B cell (primary cell): ENCODE measurements around the gene NOL3. TPM values are rescaled to one million over a fixed set of nuclear protein-coding genes. Genes with fewer than 3 reads are reported as not detected.
A peak's percentile ranks its signal among the peaks of the same experiment; 100 is the strongest.

Experiments used
- ATAC-seq: fragments of 200-7000 bp; cut with Tn5 transposase; one replicate; pipeline ENCODE4 v1.10.0; 2021; ENCODE audit warnings: low read depth, mild to moderate bottlenecking, moderate number of reproducible peaks, moderate library complexity
- CTCF ChIA-PET: fragments of 350-600 bp; sonication (Branson Sonifier 250); formaldehyde crosslinking; loops from one replicate; lab custom pipeline; 2021; ENCODE audit warnings: antibody characterized with exemption, inconsistent platforms; lab: Charles Lee
- POLR2A ChIA-PET: fragments of 350-600 bp; sonication (Branson Sonifier 250); formaldehyde crosslinking; loops from one replicate; lab custom pipeline; 2021; ENCODE audit warnings: antibody characterized with exemption; lab: Charles Lee
- DNase-seq: peaks from one replicate; pipeline ENCODE4 v3.0.0; 2013
- H2AFZ ChIP-seq: 2 replicates; pipeline ENCODE4 v1.6.1; 2012; ENCODE audit warnings: mild to moderate bottlenecking, low read depth, low read length; ENCODE audit not compliant: insufficient read depth, poor library complexity, severe bottlenecking
- H3K27ac ChIP-seq, 2 donors: 1 replicate in 1 of 2; 2 replicates in 1 of 2; pipeline ENCODE4 v1.5.1; 2012 to 2013; ENCODE audit warnings: low read length in 2 of 2, mild to moderate bottlenecking in 2 of 2, moderate library complexity in 1 of 2
- H3K27me3 ChIP-seq, 4 experiments: fragments of 200-600 bp in 1 of 4; sonication (generic) in 1 of 4; replicated peaks in 1 of 4; 1 replicate in 2 of 4; 2 replicates in 2 of 4; pipeline versions ENCODE4 v1.6.1 to v1.7.0; 2013 to 2016; ENCODE audit warnings: low read length in 3 of 4, mild to moderate bottlenecking in 2 of 4, mixed read lengths in 1 of 4, moderate library complexity in 1 of 4; ENCODE audit not compliant: insufficient read depth in 4 of 4, control insufficient read depth in 3 of 4; ENCODE audit errors: control extremely low read depth in 1 of 4
- H3K36me3 ChIP-seq, 2 experiments: replicated peaks in 1 of 2; 1 replicate in 1 of 2; 2 replicates in 1 of 2; pipeline versions ENCODE4 v1.6.1 to v1.7.1; 2013; ENCODE audit warnings: low read length in 1 of 2; ENCODE audit not compliant: insufficient read depth in 2 of 2, control insufficient read depth in 1 of 2; ENCODE audit errors: control extremely low read depth in 1 of 2, extremely low read depth in 1 of 2
- H3K4me1 ChIP-seq, 2 donors: fragments of 200-600 bp in 1 of 2; sonication (generic) in 1 of 2; 1 replicate in 1 of 2; 2 replicates in 1 of 2; pipeline versions ENCODE4 v1.5.1 to v1.6.1; 2013 to 2017; ENCODE audit warnings: low read length in 2 of 2; ENCODE audit not compliant: control insufficient read depth in 2 of 2, insufficient read depth in 2 of 2
- H3K4me2 ChIP-seq: replicated peaks from 2 replicates; pipeline ENCODE3; 2012; ENCODE audit warnings: mild to moderate bottlenecking, low read depth, low read length; ENCODE audit not compliant: poor library complexity, severe bottlenecking
- H3K4me3 ChIP-seq, 5 experiments: fragments of 200-600 bp in 1 of 5; sonication (generic) in 1 of 5; 1 replicate in 3 of 5; 2 replicates in 2 of 5; pipeline versions ENCODE4 v1.5.1 to v1.7.0; 2011 to 2016; ENCODE audit warnings: low read length in 4 of 5, mild to moderate bottlenecking in 4 of 5, low read depth in 2 of 5, control low read depth in 1 of 5, moderate library complexity in 1 of 5; ENCODE audit not compliant: insufficient read depth in 1 of 5; ENCODE audit errors: control extremely low read depth in 1 of 5, extremely low read depth in 1 of 5
- H3K79me2 ChIP-seq: fragments of 200-600 bp; sonication (generic); one replicate; pipeline ENCODE4 v1.6.0; 2016; ENCODE audit warnings: low read length; ENCODE audit not compliant: control insufficient read depth, insufficient read depth
- H3K9ac ChIP-seq: fragments of 200-600 bp; sonication (generic); 2 replicates; pipeline ENCODE4 v1.6.1; 2017; ENCODE audit warnings: mild to moderate bottlenecking, low read length, moderate library complexity
- H3K9me3 ChIP-seq, 3 donors: one replicate each; pipeline versions ENCODE4 v1.6.1 to v1.7.1; 2013; ENCODE audit warnings: low read length in 2 of 3; ENCODE audit not compliant: control insufficient read depth in 2 of 3, insufficient read depth in 1 of 3; ENCODE audit errors: control extremely low read depth in 1 of 3
- H4K20me1 ChIP-seq: 2 replicates; pipeline ENCODE4 v1.6.0; 2012; ENCODE audit warnings: mild to moderate bottlenecking, low read length; ENCODE audit not compliant: insufficient read depth, control insufficient read depth, poor library complexity, severe bottlenecking
- H3K27ac Mint-ChIP-seq: one replicate; pipeline ENCODE4 v1.8.0; 2021; ENCODE audit warnings: mixed read lengths
- H3K27me3 Mint-ChIP-seq: one replicate; pipeline ENCODE4 v1.8.0; 2021; ENCODE audit warnings: mixed read lengths
- H3K4me1 Mint-ChIP-seq: one replicate; pipeline ENCODE4 v1.8.0; 2021; ENCODE audit warnings: mixed read lengths
- H3K4me3 Mint-ChIP-seq: one replicate; pipeline ENCODE4 v1.8.0; 2021; ENCODE audit warnings: mixed read lengths
- H3K9me3 Mint-ChIP-seq: one replicate; pipeline ENCODE4 v1.8.0; 2022; ENCODE audit warnings: mixed read lengths; ENCODE audit not compliant: insufficient read depth
- CTCF ChIP-seq: fragments of 200-600 bp; IDR thresholded peaks from one replicate; pipeline ENCODE4 v1.8.0; 2022; ENCODE audit warnings: antibody characterized with exemption, mild to moderate bottlenecking
- EZH2 ChIP-seq: IDR thresholded peaks from 2 replicates; pipeline ENCODE4 v1.6.1; 2012; ENCODE audit warnings: borderline replicate concordance, low read depth, mild to moderate bottlenecking, moderate library complexity, low read length; ENCODE audit not compliant: insufficient read depth, poor library complexity, severe bottlenecking
- WGBS: methylation state at CpG from one replicate; pipeline ENCODE4 v1.1.5; 2013; ENCODE audit warnings: missing lambda C conversion rate; ENCODE audit not compliant: insufficient coverage; 5-methylcytosine and 5-hydroxymethylcytosine counted together
- intact Hi-C: fragments of 100-400 bp; cut with micrococcal nuclease; formaldehyde crosslinking; loops from one replicate; pipeline ENCODE4 v1.10.0; 2022
- polyA plus RNA-seq: library from polyadenylated mRNA; depleted of rRNA; stranded (reverse); fragments of >200 nt; gene quantifications from 2 replicates; pipeline ENCODE4 v1.2.3, GENCODE V29; 2012
- total RNA-seq, 2 donors: library from RNA; stranded (reverse); fragments of 120-200 nt in 1 of 2; gene quantifications; 1 replicate in 1 of 2; 2 replicates in 1 of 2; pipeline versions ENCODE4 v1.2.3 to v1.2.4, GENCODE V29; 2013 to 2022

The NOL3 gene
- total and polyA plus RNA-seq, 2 donors (not counting 1 experiment from before 2014, with no cell fraction given): 0.60 to 0.96 TPM

DNA sequence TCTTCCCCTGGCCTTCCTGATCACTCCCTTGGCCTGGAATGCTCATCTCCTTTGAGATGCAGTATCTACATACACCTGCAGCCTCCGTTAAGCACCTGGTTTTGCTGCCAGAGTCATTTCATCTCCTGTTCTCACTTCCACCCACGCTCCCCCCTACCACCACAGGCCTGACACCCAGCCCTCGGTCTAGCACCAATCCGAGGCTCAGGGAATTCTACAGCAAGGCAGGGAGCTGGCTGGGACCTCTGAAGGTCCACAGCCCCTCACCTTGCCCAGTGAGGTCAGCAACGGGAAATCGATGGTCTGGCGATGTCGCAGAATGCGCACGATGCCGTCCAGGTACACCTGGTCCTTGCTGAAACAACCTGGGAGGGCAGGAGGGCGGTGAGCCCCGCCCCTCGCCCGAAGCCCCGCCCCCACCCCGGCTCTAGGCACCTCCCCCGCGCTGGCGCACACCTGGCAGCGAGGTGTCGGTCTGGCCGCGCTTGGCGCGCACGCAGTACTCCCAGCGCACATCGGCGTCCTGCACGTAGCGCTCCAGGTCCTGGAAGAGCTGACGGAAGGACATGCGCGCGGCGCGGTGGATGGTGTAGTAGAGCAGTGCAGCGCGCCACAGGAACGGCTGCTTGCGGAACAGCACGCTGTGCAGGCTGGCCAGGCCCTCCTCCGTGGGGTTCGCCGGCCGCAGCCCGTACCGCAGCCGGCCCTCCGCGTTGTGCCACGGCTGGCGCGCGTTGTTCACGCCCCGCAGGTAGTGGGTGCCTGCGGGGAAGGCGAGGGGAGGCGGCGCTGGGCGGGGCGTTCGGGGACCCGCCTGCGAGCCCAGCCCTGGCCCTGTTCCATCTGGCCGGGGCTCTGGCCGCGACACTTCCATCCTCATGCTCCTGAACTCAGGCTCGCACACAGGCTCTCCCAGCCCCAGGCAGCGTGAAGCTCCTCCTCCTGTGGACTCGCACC is 7.7 kb downstream of the NOL3 start:
- 6% methylated on average over 73 of the region's 73 CpGs for WGBS
- no peaks in the 10 kb centered on the region for H3K79me2 ChIP-seq
- POLR2A ChIA-PET: interaction anchor here (0.6 to 0.7 kb wide), 2 partner anchors 82 to 199 kb away, joined by 3 to 8 read pairs; no protein-coding TSS in a partner anchor
- H3K4me2 ChIP-seq: peak overlapping the region; percentile 86
- H3K9me3 ChIP-seq: peaks cover 0 to 10% (median 0%) of the 10 kb centered on the region in 3 donors
- peak overlapping the region in 3 of 5 experiments; percentile 36 to 51 (median 49) for H3K4me3 ChIP-seq
- Mint-ChIP-seq H3K27ac (no peak overlapping the region), H3K4me3 (peak overlapping the region; percentile 80), H3K4me1 (peaks cover 23% of the 10 kb centered on the region), H3K9me3 (no peaks in the 10 kb centered on the region), H3K27me3 (peaks cover 36% of the 10 kb centered on the region)
- peaks cover 4% of the 10 kb centered on the region for H4K20me1 ChIP-seq
- no peak for TF ChIP-seq EZH2
- TF ChIP-seq CTCF: no peak
- H2AFZ ChIP-seq: peak overlapping the region; percentile 72
- intact Hi-C loops: no loop called here
- H3K9ac ChIP-seq: peak overlapping the region; percentile 60
- CTCF ChIA-PET: interaction anchor here (1.0 to 3.6 kb wide), 3 partner anchors 7 to 23 kb away, joined by 4 to 15 read pairs (median 6); no protein-coding TSS in a partner anchor
- peaks cover 31% of the 10 kb centered on the region in 2 donors for H3K4me1 ChIP-seq
- peak; percentile 53 for ATAC-seq
- no peak overlapping the region for H3K27ac ChIP-seq
- peaks cover 0 to 61% (median 26%) of the 10 kb centered on the region in 4 experiments for H3K27me3 ChIP-seq
- H3K36me3 ChIP-seq: no peaks in the 10 kb centered on the region
- peak; percentile 68 for DNase-seq
